ENCODE data around the gene MSI2. TPM values are rescaled to one million over a fixed set of nuclear protein-coding genes. Genes with fewer than 3 reads are reported as not detected.
A peak's percentile ranks its signal among the peaks of the same experiment; 100 is the strongest.

MSI2 gene
- total RNA-seq, 6 experiments from 2014 or later: 12.0 to 22.6 (median 19.4) TPM

DNA sequence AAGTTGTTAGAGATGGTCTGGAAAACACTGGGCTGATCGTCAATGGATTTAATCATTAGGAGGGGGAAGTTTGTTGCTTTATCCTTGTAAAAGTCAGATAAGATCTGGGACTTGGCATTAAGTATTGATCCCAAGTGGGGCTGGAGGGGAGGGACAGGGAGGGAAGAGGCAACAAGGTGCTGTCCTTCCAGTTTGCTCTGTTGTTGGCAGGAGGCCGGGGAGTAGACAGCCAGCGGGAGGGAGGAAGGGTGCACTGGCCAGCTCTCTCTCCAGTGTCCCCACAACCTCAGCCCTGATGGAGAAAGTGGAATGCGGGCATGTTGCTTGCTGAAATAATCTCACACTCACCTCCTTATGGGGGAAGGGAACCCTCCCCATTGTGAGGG lies 278.5 kb downstream of the MSI2 start:
- WGBS (ENCODE audit: insufficient coverage, low coverage, low lambda C conversion rate, missing lambda C conversion rate): 82% methylated on average over 2 of the region's 4 CpGs
- DNase-seq (peak in 2 of 3 donors; percentile 57 to 78), ATAC-seq (peak in 2 of 4 donors; percentile 18 to 67)
- TF ChIP-seq CTCF (IDR thresholded peaks at IDR 0.05): no peak
- no peak for TF ChIP-seq POLR2A (IDR thresholded peaks at IDR 0.05)
- intact Hi-C loops (cut with DNase I): no loop called here
- no peak overlapping the region for H3K4me3 ChIP-seq
- H3K9me3 ChIP-seq: no peaks in the 10 kb centered on the region
- H3K27ac ChIP-seq: peak overlapping the region in 1 of 3 donors; percentile 53
- no peaks in the 10 kb centered on the region for H3K27me3 ChIP-seq
- no peaks in the 10 kb centered on the region for H3K36me3 ChIP-seq
- H3K4me1 ChIP-seq: peaks cover 0 to 46% (median 10%) of the 10 kb centered on the region in 4 donors

GRCh38 chr17:57535249-57535966 lies 279.1 kb downstream of the MSI2 start:
- Histone ChIP-seq H3K4me1 (peaks cover 0 to 46% (median 10%) of the 10 kb centered on the region in 4 donors), H3K36me3 (no peaks in the 10 kb centered on the region), H3K4me3 (no peak overlapping the region), H3K27ac (peak overlapping the region in 1 of 3 donors; percentile 53), H3K27me3 (no peaks in the 10 kb centered on the region), H3K9me3 (no peaks in the 10 kb centered on the region)
- intact Hi-C loops (cut with DNase I): no loop called here
- ATAC-seq (peak; percentile 20 to 78 (median 52)), DNase-seq (peak in 2 of 3 donors; percentile 56 to 71)
- TF ChIP-seq CTCF (IDR thresholded peaks at IDR 0.05) (no peak), POLR2A (IDR thresholded peaks at IDR 0.05) (no peak)
- 19% methylated on average over 5 of the region's 6 CpGs for WGBS (ENCODE audit: insufficient coverage, low coverage, low lambda C conversion rate, missing lambda C conversion rate)

GRCh38 chr17:57536289-57536688 lies 280.0 kb downstream of the MSI2 start:
- no peaks in the 10 kb centered on the region for H3K9me3 ChIP-seq
- DNase-seq (no peak), ATAC-seq (no peak)
- H3K27ac ChIP-seq: peak overlapping the region in 1 of 3 donors; percentile 53
- WGBS (ENCODE audit: insufficient coverage, low coverage, low lambda C conversion rate, missing lambda C conversion rate): 54% methylated on average over 2 of the region's 4 CpGs
- intact Hi-C loops (cut with DNase I): no loop called here
- TF ChIP-seq POLR2A (IDR thresholded peaks at IDR 0.05) (no peak), CTCF (IDR thresholded peaks at IDR 0.05) (no peak)
- H3K27me3 ChIP-seq: no peaks in the 10 kb centered on the region
- no peak overlapping the region for H3K4me3 ChIP-seq
- H3K4me1 ChIP-seq: peaks cover 0 to 42% (median 10%) of the 10 kb centered on the region in 4 donors
- no peaks in the 10 kb centered on the region for H3K36me3 ChIP-seq

GRCh38 chr17:57536789-57537523 lies 280.6 kb downstream of the MSI2 start:
- Histone ChIP-seq H3K4me3 (no peak overlapping the region), H3K27me3 (no peaks in the 10 kb centered on the region), H3K9me3 (no peaks in the 10 kb centered on the region), H3K36me3 (no peaks in the 10 kb centered on the region), H3K27ac (no peak overlapping the region), H3K4me1 (peaks cover 0 to 36% (median 7%) of the 10 kb centered on the region in 4 donors)
- intact Hi-C loops (cut with DNase I): no loop called here
- no peak for TF ChIP-seq POLR2A (IDR thresholded peaks at IDR 0.05)
- no peak for TF ChIP-seq CTCF (IDR thresholded peaks at IDR 0.05)
- no peak for DNase-seq
- no peak for ATAC-seq
- WGBS (ENCODE audit: insufficient coverage, low coverage, low lambda C conversion rate, missing lambda C conversion rate): 85% methylated on average over 8 of the region's 10 CpGs

Measured in right lobe of liver (tissue), 6 donors.